ENCODE measurements around the gene FIG4.

DNA sequence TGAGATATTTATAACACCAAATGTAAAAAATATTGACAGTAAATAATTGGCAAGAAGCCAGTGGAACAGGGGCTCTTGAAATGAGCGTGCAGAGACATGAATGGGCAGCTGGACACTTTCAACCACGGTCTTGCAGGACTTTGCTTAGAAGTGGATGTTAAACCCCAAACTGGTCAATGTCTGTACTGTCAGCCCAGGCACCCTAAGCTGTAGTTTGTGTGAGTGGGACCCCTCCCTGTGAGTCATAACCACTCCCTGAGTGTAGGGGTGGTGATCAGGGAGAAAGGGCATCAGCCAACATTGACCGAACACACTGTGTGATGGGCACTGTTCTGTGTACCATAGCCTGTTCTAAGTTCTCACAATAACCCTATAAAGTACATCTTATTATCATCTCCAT, 108.6 kb downstream of the FIG4 start:
- TF ChIP-seq CTCF (conservative IDR thresholded peaks at IDR 0.05 in 1 of 2, IDR thresholded peaks at IDR 0.05 in 1 of 2; ENCODE audit: low read depth in 1 of 2, low read length in 2 of 2) (no peak), EZH2 (IDR thresholded peaks at IDR 0.05; ENCODE audit: low read length, missing control alignments) (no peak)
